ENCODE results near the gene GTF2E1. TPM values are rescaled to one million over a fixed set of nuclear protein-coding genes. Genes with fewer than 3 reads are reported as not detected.
"Not testable (repeated sequence)": the region's sequence is repeated elsewhere in the genome, so short reads cannot be mapped to it uniquely, and the experiment has no call there.

The GTF2E1 gene
- total RNA-seq, 2 experiments from 2014 or later = 14.8 to 40.8 TPM

DNA sequence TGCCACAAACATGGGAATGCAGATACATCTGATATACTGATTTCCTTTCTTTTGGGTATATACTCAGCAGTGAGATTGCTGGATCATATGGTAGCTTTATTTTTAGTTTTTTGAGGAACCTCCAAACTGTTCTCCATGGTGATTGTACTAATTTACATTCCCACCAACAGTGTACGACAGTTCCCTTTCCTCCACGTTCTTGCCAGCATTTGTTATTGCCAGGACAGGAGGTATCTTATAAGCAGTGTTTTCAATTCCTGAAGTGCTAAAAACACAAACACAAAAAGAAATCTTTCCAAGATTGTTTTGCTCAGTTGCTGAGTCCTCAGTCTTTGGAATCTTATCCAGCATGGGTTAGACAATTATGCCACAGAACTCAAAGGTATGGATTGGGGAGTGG, 13.5 kb downstream of the GTF2E1 start:
- Histone ChIP-seq H3K4me1 (ENCODE audit: insufficient read depth, low read length, poor library complexity, severe bottlenecking) (no peaks in the 10 kb centered on the region), H4K20me1 (ENCODE audit: insufficient read depth, low read length) (no peaks in the 10 kb centered on the region), H3K4me3 (ENCODE audit: low read depth, low read length, poor library complexity, severe bottlenecking) (no peak overlapping the region), H2AFZ (ENCODE audit: low read length) (no peak overlapping the region), H3K9me2 (ENCODE audit: insufficient read depth, low read length) (no peaks in the 10 kb centered on the region), H3K4me2 (ENCODE audit: low read length) (no peak overlapping the region), H3K79me2 (ENCODE audit: insufficient read depth, low read depth, low read length) (peaks cover 59% of the 10 kb centered on the region), H3K36me3 (ENCODE audit: insufficient read depth, low read length) (peaks cover 69% of the 10 kb centered on the region), H3K9me3 (ENCODE audit: low read length) (no peaks in the 10 kb centered on the region; the same call in 1 of the 2 replicates), H3K27ac (ENCODE audit: low read depth, low read length, poor library complexity, severe bottlenecking) (no peak overlapping the region)
- DNase-seq (ENCODE audit: low spot score) = no peak
- TF ChIP-seq, protein P1, sequence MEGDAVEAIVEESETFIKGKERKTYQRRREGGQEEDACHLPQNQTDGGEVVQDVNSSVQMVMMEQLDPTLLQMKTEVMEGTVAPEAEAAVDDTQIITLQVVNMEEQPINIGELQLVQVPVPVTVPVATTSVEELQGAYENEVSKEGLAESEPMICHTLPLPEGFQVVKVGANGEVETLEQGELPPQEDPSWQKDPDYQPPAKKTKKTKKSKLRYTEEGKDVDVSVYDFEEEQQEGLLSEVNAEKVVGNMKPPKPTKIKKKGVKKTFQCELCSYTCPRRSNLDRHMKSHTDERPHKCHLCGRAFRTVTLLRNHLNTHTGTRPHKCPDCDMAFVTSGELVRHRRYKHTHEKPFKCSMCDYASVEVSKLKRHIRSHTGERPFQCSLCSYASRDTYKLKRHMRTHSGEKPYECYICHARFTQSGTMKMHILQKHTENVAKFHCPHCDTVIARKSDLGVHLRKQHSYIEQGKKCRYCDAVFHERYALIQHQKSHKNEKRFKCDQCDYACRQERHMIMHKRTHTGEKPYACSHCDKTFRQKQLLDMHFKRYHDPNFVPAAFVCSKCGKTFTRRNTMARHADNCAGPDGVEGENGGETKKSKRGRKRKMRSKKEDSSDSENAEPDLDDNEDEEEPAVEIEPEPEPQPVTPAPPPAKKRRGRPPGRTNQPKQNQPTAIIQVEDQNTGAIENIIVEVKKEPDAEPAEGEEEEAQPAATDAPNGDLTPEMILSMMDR (conservative IDR thresholded peaks at IDR 0.05; ENCODE audit: low read length) = no peak
- TF ChIP-seq EZH2phosphoT487 (IDR thresholded peaks at IDR 0.05; ENCODE audit: borderline replicate concordance, low read depth, low read length) = no peak
- ChIA-PET POLR2A (no interaction called here), CTCF (ENCODE audit: unreplicated experiment) (no interaction called here)
- intact Hi-C loops (cut with micrococcal nuclease; ENCODE audit: unreplicated experiment) = no loop called here
- no TSS peak for BruUV-seq (replicated peaks)

DNA sequence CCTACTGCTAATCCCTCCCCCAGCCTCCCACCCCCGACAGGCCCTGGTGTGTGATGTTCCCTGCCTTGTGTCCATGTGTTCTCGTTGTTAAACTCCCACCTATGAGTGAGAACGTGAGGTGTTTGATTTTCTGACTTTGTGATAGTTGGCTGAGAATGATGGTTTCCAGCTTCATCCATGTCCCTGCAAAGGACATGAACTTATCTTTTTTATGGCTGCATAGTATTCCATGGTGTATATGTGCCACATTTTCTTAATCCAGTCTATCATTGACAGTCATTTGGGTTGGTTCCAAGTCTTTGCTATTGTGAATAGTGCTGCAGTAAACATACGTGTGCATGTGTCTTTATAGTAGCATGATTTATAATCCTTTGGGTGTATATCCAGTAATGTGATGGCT, 16.0 kb downstream of the GTF2E1 start:
- H4K20me1 ChIP-seq (ENCODE audit: insufficient read depth, low read length); H3K4me1 ChIP-seq (ENCODE audit: insufficient read depth, low read length, poor library complexity, severe bottlenecking); DNase-seq (ENCODE audit: low spot score); H2AFZ ChIP-seq (ENCODE audit: low read length); H3K4me3 ChIP-seq (ENCODE audit: low read depth, low read length, poor library complexity, severe bottlenecking); H3K9me2 ChIP-seq (ENCODE audit: insufficient read depth, low read length); CTCF ChIA-PET (ENCODE audit: unreplicated experiment); intact Hi-C loops (cut with micrococcal nuclease; ENCODE audit: unreplicated experiment); H3K9me3 ChIP-seq (ENCODE audit: low read length); H3K27ac ChIP-seq (ENCODE audit: low read depth, low read length, poor library complexity, severe bottlenecking); H3K4me2 ChIP-seq (ENCODE audit: low read length); BruUV-seq (replicated peaks); POLR2A ChIA-PET: not testable (repeated sequence)
- H3K79me2 ChIP-seq (ENCODE audit: insufficient read depth, low read depth, low read length) = peaks cover 56% of the 10 kb centered on the region
- peaks cover 48% of the 10 kb centered on the region for H3K36me3 ChIP-seq (ENCODE audit: insufficient read depth, low read length)

DNA sequence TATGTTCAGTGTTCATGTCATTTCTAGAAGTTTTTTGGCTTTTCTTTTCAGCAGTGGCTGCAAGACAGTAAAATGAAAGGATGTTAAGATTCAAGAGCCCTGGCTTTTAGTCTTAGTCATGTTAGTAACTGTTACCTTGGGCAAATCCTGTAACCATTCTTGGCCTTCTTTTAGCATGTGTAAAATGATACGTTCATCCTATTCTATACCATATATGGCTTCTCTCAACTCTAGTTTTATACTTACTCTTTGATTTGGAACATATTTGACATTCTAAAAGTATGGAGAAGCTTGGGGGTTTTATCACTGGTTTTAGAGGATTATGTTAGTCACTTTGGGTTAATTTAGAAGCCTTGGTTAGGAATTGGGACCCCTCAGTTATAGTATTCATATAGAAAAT, 20.1 kb downstream of the GTF2E1 start:
- Histone ChIP-seq H3K36me3 (ENCODE audit: insufficient read depth, low read length) (peaks cover 20% of the 10 kb centered on the region), H4K20me1 (ENCODE audit: insufficient read depth, low read length) (peaks cover 23% of the 10 kb centered on the region; the same call in 1 of the 2 replicates), H2AFZ (ENCODE audit: low read length) (no peak overlapping the region), H3K4me2 (ENCODE audit: low read length) (no peak overlapping the region), H3K79me2 (ENCODE audit: insufficient read depth, low read depth, low read length) (peaks cover 42% of the 10 kb centered on the region), H3K4me3 (ENCODE audit: low read depth, low read length, poor library complexity, severe bottlenecking) (no peak overlapping the region), H3K27ac (ENCODE audit: low read depth, low read length, poor library complexity, severe bottlenecking) (no peak overlapping the region), H3K4me1 (ENCODE audit: insufficient read depth, low read length, poor library complexity, severe bottlenecking) (no peaks in the 10 kb centered on the region), H3K9me3 (ENCODE audit: low read length) (no peaks in the 10 kb centered on the region), H3K9me2 (ENCODE audit: insufficient read depth, low read length) (no peaks in the 10 kb centered on the region)
- intact Hi-C loops (cut with micrococcal nuclease; ENCODE audit: unreplicated experiment) = no loop called here
- TF ChIP-seq, protein P1 (conservative IDR thresholded peaks at IDR 0.05; ENCODE audit: low read length) = no peak
- no peak for TF ChIP-seq EZH2phosphoT487 (IDR thresholded peaks at IDR 0.05; ENCODE audit: borderline replicate concordance, low read depth, low read length)
- CTCF ChIA-PET (ENCODE audit: unreplicated experiment) = no interaction called here
- no peak for DNase-seq (ENCODE audit: low spot score)
- BruUV-seq (replicated peaks) = no TSS peak
- POLR2A ChIA-PET = interaction anchor here (0.8 to 2.4 kb wide), 6 partner anchors 8 to 40 kb away, joined by 3 to 9 read pairs (median 4); partner anchors contain the start of genes GTF2E1 and RABL3

Measured in OCI-LY7 (cell line).